IPS-18c (cell line): ENCODE results near the gene KANSL1.

Experiments
- H3K4me3 ChIP-seq: 2 replicates; pipeline ENCODE4 v1.7.0; 2013; ENCODE audit warnings: low read depth, mild to moderate bottlenecking, low read length, moderate library complexity; ENCODE audit not compliant: insufficient read depth
- H3K9me3 ChIP-seq: one replicate; pipeline ENCODE4 v1.6.1; 2013; ENCODE audit warnings: mild to moderate bottlenecking, low read length, moderate library complexity; ENCODE audit not compliant: control insufficient read depth, insufficient read depth

The KANSL1 gene

GRCh38 chr17:46080118-46081017 lies 112.9 kb downstream of the KANSL1 start:
- no peak overlapping the region for H3K4me3 ChIP-seq

GRCh38 chr17:46078675-46079074 lies 114.6 kb downstream of the KANSL1 start:
- H3K9me3 ChIP-seq: no peaks in the 10 kb centered on the region
- H3K4me3 ChIP-seq: no peak overlapping the region

More at GRCh38 chr17:46080118-46081017, 112.9 kb downstream of the KANSL1 start:
- no peaks in the 10 kb centered on the region for H3K9me3 ChIP-seq

GRCh38 chr17:46074540-46074939 lies 118.7 kb downstream of the KANSL1 start:
- no peaks in the 10 kb centered on the region for H3K9me3 ChIP-seq
- no peak overlapping the region for H3K4me3 ChIP-seq

GRCh38 chr17:46072998-46073397 lies 120.2 kb downstream of the KANSL1 start:
- no peaks in the 10 kb centered on the region for H3K9me3 ChIP-seq
- no peak overlapping the region for H3K4me3 ChIP-seq

GRCh38 chr17:46071796-46072195 lies 121.4 kb downstream of the KANSL1 start:
- H3K9me3 ChIP-seq: no peaks in the 10 kb centered on the region
- H3K4me3 ChIP-seq: no peak overlapping the region

- Histone ChIP-seq H3K4me3 (no peak overlapping the region), H3K9me3 (no peaks in the 10 kb centered on the region)
Measured at GRCh38 chr17:46064460-46064859, 128.8 kb downstream of the KANSL1 start.

- Histone ChIP-seq H3K4me3 (no peak overlapping the region), H3K9me3 (no peaks in the 10 kb centered on the region)
Measured at GRCh38 chr17:46063241-46063640, 130.0 kb downstream of the KANSL1 start.

GRCh38 chr17:46061435-46061834 lies 131.8 kb downstream of the KANSL1 start:
- Histone ChIP-seq H3K9me3 (no peaks in the 10 kb centered on the region), H3K4me3 (no peak overlapping the region)

GRCh38 chr17:46060461-46060860 lies 132.8 kb downstream of the KANSL1 start:
- no peak overlapping the region for H3K4me3 ChIP-seq

GRCh38 chr17:46059486-46059885 lies 133.7 kb downstream of the KANSL1 start:
- Histone ChIP-seq H3K4me3 (no peak overlapping the region), H3K9me3 (no peaks in the 10 kb centered on the region)

More at GRCh38 chr17:46060461-46060860, 132.8 kb downstream of the KANSL1 start:
- H3K9me3 ChIP-seq: no peaks in the 10 kb centered on the region

GRCh38 chr17:46057366-46057765 lies 135.9 kb downstream of the KANSL1 start:
- no peak overlapping the region for H3K4me3 ChIP-seq
- no peaks in the 10 kb centered on the region for H3K9me3 ChIP-seq

GRCh38 chr17:46056800-46057304 lies 136.4 kb downstream of the KANSL1 start:
- H3K9me3 ChIP-seq: no peaks in the 10 kb centered on the region

GRCh38 chr17:46053911-46054534 lies 139.2 kb downstream of the KANSL1 start:
- Histone ChIP-seq H3K9me3 (no peaks in the 10 kb centered on the region), H3K4me3 (no peak overlapping the region)

More at GRCh38 chr17:46056800-46057304, 136.4 kb downstream of the KANSL1 start:
- H3K4me3 ChIP-seq: no peak overlapping the region

- Histone ChIP-seq H3K4me3 (no peak overlapping the region), H3K9me3 (no peaks in the 10 kb centered on the region)
Measured at GRCh38 chr17:46049656-46050055, 143.6 kb downstream of the KANSL1 start.

GRCh38 chr17:46047856-46048255 lies 145.4 kb downstream of the KANSL1 start:
- no peak overlapping the region for H3K4me3 ChIP-seq
- H3K9me3 ChIP-seq: no peaks in the 10 kb centered on the region

- H3K9me3 ChIP-seq: no peaks in the 10 kb centered on the region
- no peak overlapping the region for H3K4me3 ChIP-seq
Measured at GRCh38 chr17:46047398-46047797, 145.8 kb downstream of the KANSL1 start.

- no peak overlapping the region for H3K4me3 ChIP-seq
- H3K9me3 ChIP-seq: no peaks in the 10 kb centered on the region
Measured at GRCh38 chr17:46046957-46047356, 146.3 kb downstream of the KANSL1 start.

GRCh38 chr17:46045639-46046038 lies 147.6 kb downstream of the KANSL1 start:
- H3K9me3 ChIP-seq: no peaks in the 10 kb centered on the region
- H3K4me3 ChIP-seq: no peak overlapping the region
